B cell (primary cell): Measurements from ENCODE around the gene RABL6. TPM values are rescaled to one million over a fixed set of nuclear protein-coding genes. Genes with fewer than 3 reads are reported as not detected.
A peak's percentile ranks its signal among the peaks of the same experiment; 100 is the strongest.

ENCODE experiments used
- ATAC-seq: fragments of 200-7000 bp; cut with Tn5 transposase; one replicate; pipeline ENCODE4 v1.10.0; 2021; ENCODE audit warnings: low read depth, mild to moderate bottlenecking, moderate number of reproducible peaks, moderate library complexity
- CTCF ChIA-PET: fragments of 350-600 bp; sonication (Branson Sonifier 250); formaldehyde crosslinking; loops from one replicate; lab custom pipeline; 2021; ENCODE audit warnings: antibody characterized with exemption, inconsistent platforms; lab: Charles Lee
- POLR2A ChIA-PET: fragments of 350-600 bp; sonication (Branson Sonifier 250); formaldehyde crosslinking; loops from one replicate; lab custom pipeline; 2021; ENCODE audit warnings: antibody characterized with exemption; lab: Charles Lee
- DNase-seq: peaks from one replicate; pipeline ENCODE4 v3.0.0; 2013
- H2AFZ ChIP-seq: 2 replicates; pipeline ENCODE4 v1.6.1; 2012; ENCODE audit warnings: mild to moderate bottlenecking, low read depth, low read length; ENCODE audit not compliant: insufficient read depth, poor library complexity, severe bottlenecking
- H3K27ac ChIP-seq, 2 donors: 1 replicate in 1 of 2; 2 replicates in 1 of 2; pipeline ENCODE4 v1.5.1; 2012 to 2013; ENCODE audit warnings: low read length in 2 of 2, mild to moderate bottlenecking in 2 of 2, moderate library complexity in 1 of 2
- H3K27me3 ChIP-seq, 4 experiments: fragments of 200-600 bp in 1 of 4; sonication (generic) in 1 of 4; replicated peaks in 1 of 4; 1 replicate in 2 of 4; 2 replicates in 2 of 4; pipeline versions ENCODE4 v1.6.1 to v1.7.0; 2013 to 2016; ENCODE audit warnings: low read length in 3 of 4, mild to moderate bottlenecking in 2 of 4, mixed read lengths in 1 of 4, moderate library complexity in 1 of 4; ENCODE audit not compliant: insufficient read depth in 4 of 4, control insufficient read depth in 3 of 4; ENCODE audit errors: control extremely low read depth in 1 of 4
- H3K36me3 ChIP-seq, 2 experiments: replicated peaks in 1 of 2; 1 replicate in 1 of 2; 2 replicates in 1 of 2; pipeline versions ENCODE4 v1.6.1 to v1.7.1; 2013; ENCODE audit warnings: low read length in 1 of 2; ENCODE audit not compliant: insufficient read depth in 2 of 2, control insufficient read depth in 1 of 2; ENCODE audit errors: control extremely low read depth in 1 of 2, extremely low read depth in 1 of 2
- H3K4me1 ChIP-seq, 2 donors: fragments of 200-600 bp in 1 of 2; sonication (generic) in 1 of 2; 1 replicate in 1 of 2; 2 replicates in 1 of 2; pipeline versions ENCODE4 v1.5.1 to v1.6.1; 2013 to 2017; ENCODE audit warnings: low read length in 2 of 2; ENCODE audit not compliant: control insufficient read depth in 2 of 2, insufficient read depth in 2 of 2
- H3K4me2 ChIP-seq: replicated peaks from 2 replicates; pipeline ENCODE3; 2012; ENCODE audit warnings: mild to moderate bottlenecking, low read depth, low read length; ENCODE audit not compliant: poor library complexity, severe bottlenecking
- H3K4me3 ChIP-seq, 5 experiments: fragments of 200-600 bp in 1 of 5; sonication (generic) in 1 of 5; 1 replicate in 3 of 5; 2 replicates in 2 of 5; pipeline versions ENCODE4 v1.5.1 to v1.7.0; 2011 to 2016; ENCODE audit warnings: low read length in 4 of 5, mild to moderate bottlenecking in 4 of 5, low read depth in 2 of 5, control low read depth in 1 of 5, moderate library complexity in 1 of 5; ENCODE audit not compliant: insufficient read depth in 1 of 5; ENCODE audit errors: control extremely low read depth in 1 of 5, extremely low read depth in 1 of 5
- H3K79me2 ChIP-seq: fragments of 200-600 bp; sonication (generic); one replicate; pipeline ENCODE4 v1.6.0; 2016; ENCODE audit warnings: low read length; ENCODE audit not compliant: control insufficient read depth, insufficient read depth
- H3K9ac ChIP-seq: fragments of 200-600 bp; sonication (generic); 2 replicates; pipeline ENCODE4 v1.6.1; 2017; ENCODE audit warnings: mild to moderate bottlenecking, low read length, moderate library complexity
- H3K9me3 ChIP-seq, 3 donors: one replicate each; pipeline versions ENCODE4 v1.6.1 to v1.7.1; 2013; ENCODE audit warnings: low read length in 2 of 3; ENCODE audit not compliant: control insufficient read depth in 2 of 3, insufficient read depth in 1 of 3; ENCODE audit errors: control extremely low read depth in 1 of 3
- H4K20me1 ChIP-seq: 2 replicates; pipeline ENCODE4 v1.6.0; 2012; ENCODE audit warnings: mild to moderate bottlenecking, low read length; ENCODE audit not compliant: insufficient read depth, control insufficient read depth, poor library complexity, severe bottlenecking
- H3K27ac Mint-ChIP-seq: one replicate; pipeline ENCODE4 v1.8.0; 2021; ENCODE audit warnings: mixed read lengths
- H3K27me3 Mint-ChIP-seq: one replicate; pipeline ENCODE4 v1.8.0; 2021; ENCODE audit warnings: mixed read lengths
- H3K4me1 Mint-ChIP-seq: one replicate; pipeline ENCODE4 v1.8.0; 2021; ENCODE audit warnings: mixed read lengths
- H3K4me3 Mint-ChIP-seq: one replicate; pipeline ENCODE4 v1.8.0; 2021; ENCODE audit warnings: mixed read lengths
- H3K9me3 Mint-ChIP-seq: one replicate; pipeline ENCODE4 v1.8.0; 2022; ENCODE audit warnings: mixed read lengths; ENCODE audit not compliant: insufficient read depth
- CTCF ChIP-seq: fragments of 200-600 bp; IDR thresholded peaks from one replicate; pipeline ENCODE4 v1.8.0; 2022; ENCODE audit warnings: antibody characterized with exemption, mild to moderate bottlenecking
- EZH2 ChIP-seq: IDR thresholded peaks from 2 replicates; pipeline ENCODE4 v1.6.1; 2012; ENCODE audit warnings: borderline replicate concordance, low read depth, mild to moderate bottlenecking, moderate library complexity, low read length; ENCODE audit not compliant: insufficient read depth, poor library complexity, severe bottlenecking
- WGBS: methylation state at CpG from one replicate; pipeline ENCODE4 v1.1.5; 2013; ENCODE audit warnings: missing lambda C conversion rate; ENCODE audit not compliant: insufficient coverage; 5-methylcytosine and 5-hydroxymethylcytosine counted together
- intact Hi-C: fragments of 100-400 bp; cut with micrococcal nuclease; formaldehyde crosslinking; loops from one replicate; pipeline ENCODE4 v1.10.0; 2022
- polyA plus RNA-seq: library from polyadenylated mRNA; depleted of rRNA; stranded (reverse); fragments of >200 nt; gene quantifications from 2 replicates; pipeline ENCODE4 v1.2.3, GENCODE V29; 2012
- total RNA-seq, 2 donors: library from RNA; stranded (reverse); fragments of 120-200 nt in 1 of 2; gene quantifications; 1 replicate in 1 of 2; 2 replicates in 1 of 2; pipeline versions ENCODE4 v1.2.3 to v1.2.4, GENCODE V29; 2013 to 2022

RABL6 gene
- total and polyA plus RNA-seq, 2 donors (not counting 1 experiment from before 2014, with no cell fraction given): 33.6 to 70.5 TPM

DNA sequence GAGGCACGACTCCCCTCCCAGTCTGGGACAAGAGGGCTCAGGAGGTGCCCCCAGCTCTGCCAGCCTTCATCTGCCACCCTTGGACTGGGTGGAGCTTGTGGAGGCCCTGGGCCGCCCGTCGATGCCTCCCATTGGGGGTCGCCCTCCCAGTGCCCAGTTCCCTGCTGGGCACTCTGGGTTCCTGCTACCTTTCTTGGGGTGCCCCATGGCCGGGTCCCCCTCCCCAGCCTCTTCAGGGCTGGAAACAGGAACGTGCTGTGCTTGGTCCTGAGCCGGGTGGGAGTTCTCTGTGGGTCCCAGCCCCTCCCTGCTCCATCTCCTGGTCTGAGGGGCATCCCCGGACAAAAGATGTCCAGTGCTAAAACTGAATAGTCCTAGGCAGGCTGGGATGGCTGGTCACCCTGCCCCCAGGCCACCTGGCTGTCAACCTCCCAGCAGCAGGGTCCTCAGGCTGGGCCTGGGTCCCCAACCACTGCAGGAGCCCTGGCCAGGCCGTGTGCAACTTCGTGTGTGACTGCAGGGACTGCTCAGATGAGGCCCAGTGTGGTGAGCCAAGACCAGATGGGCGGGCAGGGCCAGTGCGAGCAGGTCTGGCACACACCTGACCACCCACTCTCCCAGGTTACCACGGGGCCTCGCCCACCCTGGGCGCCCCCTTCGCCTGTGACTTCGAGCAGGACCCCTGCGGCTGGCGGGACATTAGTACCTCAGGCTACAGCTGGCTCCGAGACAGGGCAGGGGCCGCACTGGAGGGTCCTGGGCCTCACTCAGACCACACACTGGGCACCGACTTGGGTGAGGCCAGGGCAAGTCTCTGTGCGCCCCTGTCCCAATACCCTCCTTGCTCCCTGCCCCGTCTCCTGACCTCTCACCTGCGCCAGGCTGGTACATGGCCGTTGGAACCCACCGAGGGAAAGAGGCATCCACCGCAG, 45.2 kb downstream of the RABL6 start:
- peaks cover 3% of the 10 kb centered on the region for H3K27me3 Mint-ChIP-seq
- intact Hi-C loops: no loop called here
- Histone ChIP-seq H2AFZ (no peak overlapping the region), H3K27ac (no peak overlapping the region), H3K9ac (no peak overlapping the region), H3K79me2 (peaks cover 2% of the 10 kb centered on the region), H3K36me3 (peaks cover 0 to 4% of the 10 kb centered on the region in 2 experiments), H3K4me2 (no peak overlapping the region), H3K9me3 (peaks cover 0 to under 1% (median 0%) of the 10 kb centered on the region in 3 donors), H3K4me1 (peaks cover 13 to 17% of the 10 kb centered on the region in 2 donors), H3K4me3 (no peak overlapping the region), H3K27me3 (peaks cover 0 to 5% (median 2%) of the 10 kb centered on the region in 4 experiments), H4K20me1 (peaks cover 17% of the 10 kb centered on the region)
- H3K27ac Mint-ChIP-seq: no peak overlapping the region
- WGBS: 92% methylated on average over 29 of the region's 29 CpGs
- no peaks in the 10 kb centered on the region for H3K9me3 Mint-ChIP-seq
- POLR2A ChIA-PET: no interaction called here
- CTCF ChIA-PET: no interaction called here
- TF ChIP-seq CTCF (no peak), EZH2 (no peak)
- ATAC-seq (no peak), DNase-seq (no peak)
- no peak overlapping the region for H3K4me3 Mint-ChIP-seq
- H3K4me1 Mint-ChIP-seq: peaks cover 10% of the 10 kb centered on the region

DNA sequence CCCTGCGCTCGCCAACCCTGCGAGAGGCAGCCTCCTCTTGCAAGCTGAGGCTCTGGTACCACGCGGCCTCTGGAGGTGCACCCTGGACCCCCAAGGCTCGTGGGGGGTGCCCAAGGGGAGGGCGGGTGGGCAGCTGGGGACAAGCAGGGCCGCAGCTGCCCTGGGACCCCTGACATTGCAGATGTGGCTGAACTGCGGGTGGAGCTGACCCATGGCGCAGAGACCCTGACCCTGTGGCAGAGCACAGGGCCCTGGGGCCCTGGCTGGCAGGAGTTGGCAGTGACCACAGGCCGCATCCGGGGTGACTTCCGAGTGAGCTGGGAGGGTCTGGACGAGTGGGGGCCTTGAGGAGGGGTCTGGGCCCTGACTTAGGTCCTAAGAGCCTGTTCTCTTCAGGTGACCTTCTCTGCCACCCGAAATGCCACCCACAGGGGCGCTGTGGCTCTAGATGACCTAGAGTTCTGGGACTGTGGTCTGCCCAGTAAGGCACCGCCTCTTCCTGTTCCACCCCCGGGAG, 45.9 kb downstream of the RABL6 start:
- DNase-seq: peak; percentile 28
- POLR2A ChIA-PET: no interaction called here
- no peak for ATAC-seq
- Histone ChIP-seq H3K9ac (no peak overlapping the region), H3K27ac (no peak overlapping the region), H3K4me3 (no peak overlapping the region), H2AFZ (no peak overlapping the region), H4K20me1 (peaks cover 17% of the 10 kb centered on the region), H3K27me3 (no peaks in the 10 kb centered on the region), H3K4me1 (peaks cover 6 to 10% of the 10 kb centered on the region in 2 donors), H3K79me2 (peaks cover 2% of the 10 kb centered on the region), H3K4me2 (no peak overlapping the region), H3K36me3 (peaks cover 0 to 4% of the 10 kb centered on the region in 2 experiments), H3K9me3 (no peaks in the 10 kb centered on the region)
- intact Hi-C loops: no loop called here
- Mint-ChIP-seq H3K9me3 (no peaks in the 10 kb centered on the region), H3K4me1 (peaks cover 9% of the 10 kb centered on the region), H3K27ac (no peak overlapping the region), H3K4me3 (no peak overlapping the region), H3K27me3 (no peaks in the 10 kb centered on the region)
- no peak for TF ChIP-seq CTCF
- no peak for TF ChIP-seq EZH2
- CTCF ChIA-PET: no interaction called here
- 86% methylated on average over 18 of the region's 18 CpGs for WGBS
